Stimulated activated CD4-positive, alpha-beta T cell treated with anti-CD3 and anti-CD28 coated beads, Interleukin-12 subunit alpha, Interleukin-12 subunit beta, amount 100 ng/mL, for 24 hours (primary cell): ENCODE results near the gene CCDC73.

Experiments used
- DNase-seq, 2 experiments: peaks; one replicate each; pipeline ENCODE4 v3.0.0-alpha.2; 2020; ENCODE audit warnings: low read depth in 2 of 2

Gene CCDC73

DNA sequence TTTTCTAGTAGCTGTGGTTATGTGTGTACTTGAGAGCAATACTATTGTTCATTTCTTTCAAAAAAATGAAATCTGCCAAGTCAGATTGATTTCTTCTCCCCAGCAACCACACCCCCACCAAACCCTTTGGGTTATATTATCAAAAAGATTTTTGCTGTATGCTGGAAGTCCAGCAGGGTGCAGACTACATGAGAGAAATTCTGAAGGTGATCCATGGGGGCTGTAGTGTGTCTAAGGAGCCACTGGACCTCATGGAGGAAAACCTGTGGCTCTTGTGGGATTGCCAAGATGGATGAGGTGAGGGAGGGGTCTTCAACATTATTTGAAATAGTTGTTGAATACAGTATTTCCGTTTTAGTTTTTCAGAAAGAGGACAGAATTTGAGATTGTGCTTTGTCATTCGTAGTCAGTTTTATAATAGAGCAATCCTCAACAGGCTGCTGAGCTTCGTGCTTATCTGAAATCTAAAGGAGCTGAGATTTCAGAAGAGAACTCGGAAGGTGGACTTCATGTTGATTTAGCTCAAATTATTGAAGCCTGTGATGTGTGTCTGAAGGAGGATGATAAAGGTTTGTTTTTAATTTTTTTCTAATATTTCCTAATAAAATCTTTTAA, 207.8 kb downstream of the CCDC73 start:
- DNase-seq: no peak

DNA sequence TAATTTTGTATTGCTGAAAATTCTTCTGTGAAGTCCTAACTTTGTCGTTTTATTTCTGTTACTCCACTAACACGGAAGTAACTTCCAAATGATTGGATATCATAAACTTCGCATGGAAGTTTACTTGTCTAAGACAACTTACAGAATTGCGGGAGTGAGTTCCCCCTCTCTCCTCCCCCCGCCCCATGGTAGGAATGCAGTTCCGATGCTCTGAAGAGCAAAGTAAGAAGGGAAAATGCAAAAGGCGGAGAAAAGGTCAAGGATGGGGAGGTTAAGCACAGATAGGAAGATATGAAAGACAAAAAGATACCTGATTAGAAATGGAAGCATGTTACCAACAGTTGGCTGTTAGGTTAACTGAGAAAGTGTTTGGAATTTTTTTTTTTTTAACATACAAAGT, 209.5 kb downstream of the CCDC73 start:
- DNase-seq: no peak

DNA sequence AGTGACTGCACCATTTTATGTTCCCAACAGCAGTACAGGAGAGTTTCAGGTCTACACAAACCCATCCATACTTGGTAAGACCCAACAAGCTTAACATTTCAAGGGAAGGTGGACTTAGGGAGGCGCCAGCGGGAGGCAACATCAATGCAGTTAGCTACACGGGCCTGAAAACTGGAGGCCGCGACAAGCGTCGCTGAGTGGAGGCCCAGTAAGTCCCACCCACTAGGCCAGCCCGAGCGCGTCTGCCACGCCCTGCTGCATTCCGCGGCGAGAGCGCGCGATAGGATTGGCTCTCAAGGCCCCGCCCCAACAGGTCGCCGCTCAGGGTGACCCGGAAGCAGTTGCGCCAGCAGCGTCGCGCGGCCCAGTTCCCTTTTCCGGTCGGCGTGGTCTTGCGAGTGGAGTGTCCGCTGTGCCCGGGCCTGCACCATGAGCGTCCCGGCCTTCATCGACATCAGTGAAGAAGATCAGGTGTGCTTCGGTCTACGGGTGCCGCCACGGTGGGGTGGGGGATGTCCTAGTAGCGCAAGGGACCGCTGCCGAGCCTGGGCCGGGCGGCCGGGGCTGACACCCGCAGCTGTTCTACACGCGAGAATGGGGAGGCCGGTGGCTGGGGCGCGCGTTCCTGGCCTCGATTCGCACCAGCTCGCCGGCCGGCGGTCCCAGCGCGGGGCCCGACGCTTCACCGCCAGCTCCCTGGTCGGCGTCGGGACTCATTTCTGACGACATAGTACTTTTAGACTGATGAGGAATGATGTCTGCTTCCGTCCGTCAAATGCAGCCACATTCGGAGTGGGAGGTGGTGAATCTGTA, 210.8 kb downstream of the CCDC73 start, which contains the start of gene EIF3M:
Gene EIF3M, plus strand, starts transcription at position 373 of the 813 bp plus-strand sequence. Its CDS starts 57 bp downstream, at position 430.
- DNase-seq: peak; percentile 92

DNA sequence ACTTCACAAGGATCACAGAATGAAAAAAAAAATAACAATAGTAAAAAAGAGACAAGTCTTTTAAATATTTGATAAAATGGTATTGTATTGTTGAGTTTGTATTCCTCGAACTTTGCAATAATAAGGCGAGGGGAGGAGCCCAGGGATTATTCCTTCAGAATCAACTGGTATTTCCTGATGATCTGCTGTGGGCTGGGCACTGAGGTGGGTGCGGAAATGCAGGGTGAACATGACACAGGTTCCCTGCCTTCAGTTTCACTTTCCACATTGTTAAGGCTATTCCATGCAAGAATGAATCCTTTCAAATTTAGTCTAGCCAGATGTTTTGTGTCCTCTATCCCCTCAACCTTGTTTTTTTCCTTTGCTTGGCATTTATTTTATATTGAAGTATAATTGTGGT, 212.9 kb downstream of the CCDC73 start:
- DNase-seq: no peak

DNA sequence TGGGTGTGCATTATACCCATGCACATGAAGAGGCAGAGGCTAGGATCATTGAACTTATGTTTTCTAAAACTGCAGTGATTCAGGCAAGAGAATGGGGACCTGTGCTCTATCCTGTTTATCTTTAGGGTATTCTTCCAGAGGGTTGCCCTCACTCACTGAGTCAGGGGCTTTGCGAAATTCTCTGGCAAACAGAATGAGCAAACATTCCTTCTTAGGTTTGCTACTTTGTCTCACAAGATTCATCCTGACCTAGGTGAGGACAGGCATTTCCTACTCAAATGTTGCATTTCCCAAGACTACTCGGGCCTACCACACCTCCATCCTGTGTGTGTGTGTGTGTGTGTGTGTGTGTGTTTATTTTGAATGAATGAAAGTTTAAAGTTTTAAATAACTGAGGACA, 213.5 kb downstream of the CCDC73 start:
- DNase-seq: no peak

DNA sequence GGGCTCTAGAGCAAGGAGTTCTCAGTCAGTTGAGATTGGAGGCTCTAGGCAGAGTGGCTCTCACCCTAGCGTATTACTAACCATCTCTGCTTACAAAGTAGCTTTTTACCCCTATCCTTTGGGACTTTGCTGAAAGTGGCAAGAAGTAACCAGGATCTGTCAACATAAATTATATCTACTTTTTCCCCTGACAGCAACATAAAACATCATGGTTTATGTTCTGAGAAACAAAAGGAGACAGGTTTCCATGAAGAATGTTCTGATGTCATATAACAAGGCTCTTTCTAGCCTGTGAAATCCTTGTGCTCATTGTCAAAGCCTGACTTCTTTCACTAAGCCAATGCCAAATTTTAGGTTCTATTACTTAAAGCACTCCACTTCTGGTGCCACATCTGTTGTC, 218.0 kb downstream of the CCDC73 start:
- no peak for DNase-seq

DNA sequence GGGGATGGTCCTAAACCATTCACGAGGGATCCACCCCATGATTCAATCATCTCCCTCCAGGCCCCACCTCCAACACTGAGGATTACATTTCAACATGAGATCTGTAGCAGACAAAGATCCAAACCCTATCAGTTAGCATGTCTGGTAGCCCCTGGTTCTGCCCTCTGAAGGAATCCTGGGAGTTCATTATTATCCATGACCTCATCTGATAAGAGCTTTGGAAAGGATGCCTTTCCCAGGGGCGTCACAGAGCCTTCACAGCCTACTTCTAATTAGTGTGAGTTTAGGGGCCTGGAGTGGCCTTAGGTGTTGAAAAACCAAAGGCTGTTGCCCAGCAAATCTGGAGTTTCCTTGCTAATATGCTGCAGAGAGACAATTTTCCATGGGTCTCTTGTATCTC, 219.4 kb downstream of the CCDC73 start:
- DNase-seq: no peak

DNA sequence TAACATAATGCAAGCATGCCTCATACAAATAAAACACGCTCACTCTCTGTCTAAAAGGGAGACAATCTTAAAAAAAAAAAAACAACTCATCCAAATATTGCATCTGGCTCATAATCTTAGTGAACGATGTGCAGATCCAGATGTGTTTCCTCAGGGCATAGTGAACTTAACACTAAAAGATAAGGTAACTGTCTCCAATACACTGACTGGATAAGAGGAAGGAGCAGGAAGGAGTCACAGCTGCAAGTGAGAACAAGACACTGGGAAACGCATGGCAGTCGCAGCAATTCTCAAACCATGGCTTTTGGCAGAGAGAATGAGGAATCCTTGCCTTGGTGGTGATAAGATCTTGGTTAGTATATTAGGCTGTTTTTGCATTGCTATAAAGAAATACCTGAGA, 220.0 kb downstream of the CCDC73 start:
- DNase-seq: no peak

DNA sequence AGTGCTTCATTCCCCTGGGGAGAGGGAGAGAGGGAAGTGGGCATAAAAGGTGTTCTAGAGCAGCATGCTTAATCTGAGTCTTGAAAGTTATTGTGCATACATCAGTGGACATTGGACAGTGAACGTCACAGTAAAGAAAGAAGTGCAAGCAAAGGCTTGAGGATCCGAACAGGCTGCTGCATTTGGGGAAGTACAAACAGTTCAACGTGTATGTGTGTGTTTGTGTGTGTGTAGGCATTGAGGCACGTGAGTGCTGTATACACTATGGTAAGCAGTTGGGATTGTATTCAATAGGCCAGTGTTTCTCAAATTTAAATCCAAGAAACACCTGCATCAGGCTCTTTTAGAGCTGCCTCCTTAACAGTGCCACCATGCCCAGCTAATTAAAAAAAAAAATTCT, 221.2 kb downstream of the CCDC73 start:
- DNase-seq: no peak

DNA sequence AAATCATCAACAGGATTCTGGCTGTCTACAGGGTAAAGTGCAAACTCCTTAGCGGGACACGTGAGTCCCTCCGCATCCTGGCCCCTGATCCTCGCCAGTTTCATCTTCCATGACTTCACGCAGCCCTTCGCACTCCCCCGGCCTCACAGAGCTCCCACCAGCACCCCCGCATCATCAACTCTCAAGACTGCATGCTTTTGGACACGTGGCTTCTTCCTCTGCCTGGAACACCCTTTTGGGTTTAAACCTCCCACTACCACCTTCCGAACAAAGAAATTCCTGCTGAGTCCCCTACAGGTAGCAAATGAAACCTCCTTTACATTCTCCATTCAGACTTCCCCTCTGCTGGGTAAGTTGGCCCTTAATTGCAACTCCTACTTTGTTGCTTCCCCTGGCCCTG, 223.4 kb downstream of the CCDC73 start:
- DNase-seq: no peak

DNA sequence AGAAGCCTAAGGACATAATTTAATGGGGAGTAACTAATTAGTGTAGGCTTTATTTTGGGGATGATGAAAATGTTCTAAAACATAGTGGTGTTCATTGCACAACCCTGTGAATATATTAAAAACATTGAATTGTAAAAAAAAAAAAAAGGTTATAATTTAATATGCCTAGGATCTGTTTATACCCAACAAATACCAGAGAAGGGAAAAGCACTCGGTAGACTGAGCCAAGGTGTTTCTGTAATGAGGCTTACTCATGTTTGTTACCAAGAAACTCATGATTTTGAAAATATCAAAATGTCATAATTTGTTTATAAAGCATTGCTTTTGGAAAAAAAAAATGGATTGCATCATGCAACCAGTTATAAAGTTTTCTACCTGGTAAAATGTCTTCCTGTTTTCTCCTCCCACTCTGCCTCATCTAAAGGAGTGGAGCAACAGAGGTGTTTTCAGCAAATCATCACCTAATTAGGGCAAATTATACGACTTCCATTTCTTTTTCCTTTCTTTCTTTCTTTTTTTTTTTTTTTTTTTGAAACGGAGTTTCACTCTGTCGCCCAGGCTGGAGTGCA, 225.1 kb downstream of the CCDC73 start:
- DNase-seq: no peak

DNA sequence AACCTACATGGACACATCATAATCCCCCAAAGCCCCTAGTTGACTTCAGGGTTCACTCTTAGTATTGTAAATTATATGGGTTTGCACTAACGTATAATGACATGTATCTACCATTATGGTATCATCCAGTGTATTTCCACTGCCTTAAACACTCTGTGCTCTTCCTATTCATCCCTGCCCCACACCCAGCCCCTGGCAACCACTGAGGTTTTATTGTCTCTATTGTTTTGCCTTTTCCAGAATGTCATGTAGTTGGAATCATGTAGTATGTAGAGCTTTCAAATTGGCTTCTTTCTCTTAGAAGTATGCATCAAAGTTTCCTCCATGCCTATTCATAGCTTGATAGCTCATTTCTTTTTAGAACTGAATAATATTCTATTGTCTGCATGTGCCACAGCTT, 227.3 kb downstream of the CCDC73 start:
- no peak for DNase-seq

DNA sequence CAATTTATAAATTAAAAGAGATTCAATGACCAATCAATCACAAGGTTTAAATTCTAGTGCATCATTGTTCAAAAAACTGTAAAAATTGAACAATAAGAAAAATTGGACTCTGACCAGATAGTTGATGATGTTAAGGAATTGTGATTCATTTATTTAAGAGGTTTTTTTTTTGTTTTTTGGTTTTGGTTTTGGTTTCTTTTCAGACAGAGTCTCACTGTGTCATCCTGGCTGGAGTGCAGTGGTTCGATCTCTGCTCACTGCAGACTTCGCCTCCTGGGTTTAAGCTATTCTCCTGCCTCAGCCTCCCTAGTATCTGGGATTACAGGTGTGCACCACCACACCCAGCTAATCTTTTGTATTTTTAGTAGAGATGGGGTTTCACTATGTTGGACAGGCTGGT, 227.9 kb downstream of the CCDC73 start:
- DNase-seq: no peak

DNA sequence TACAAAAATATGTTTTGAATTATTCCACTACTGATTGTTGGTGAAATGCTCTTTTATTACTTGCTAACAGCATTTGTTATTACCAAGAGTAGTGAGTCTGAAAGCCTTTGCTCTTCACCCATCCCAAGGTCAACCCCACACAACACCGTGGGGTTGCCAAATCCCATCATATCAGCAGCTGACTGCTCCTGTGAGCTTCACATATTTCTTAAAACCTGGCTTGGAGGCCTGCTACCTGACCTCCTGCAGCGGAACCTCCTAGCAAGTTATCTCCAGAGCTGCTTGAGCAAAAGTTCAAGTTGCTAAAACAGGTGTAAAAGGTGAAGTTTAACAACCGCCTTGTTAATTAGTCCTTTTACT, 230.9 kb downstream of the CCDC73 start:
- no peak for DNase-seq

DNA sequence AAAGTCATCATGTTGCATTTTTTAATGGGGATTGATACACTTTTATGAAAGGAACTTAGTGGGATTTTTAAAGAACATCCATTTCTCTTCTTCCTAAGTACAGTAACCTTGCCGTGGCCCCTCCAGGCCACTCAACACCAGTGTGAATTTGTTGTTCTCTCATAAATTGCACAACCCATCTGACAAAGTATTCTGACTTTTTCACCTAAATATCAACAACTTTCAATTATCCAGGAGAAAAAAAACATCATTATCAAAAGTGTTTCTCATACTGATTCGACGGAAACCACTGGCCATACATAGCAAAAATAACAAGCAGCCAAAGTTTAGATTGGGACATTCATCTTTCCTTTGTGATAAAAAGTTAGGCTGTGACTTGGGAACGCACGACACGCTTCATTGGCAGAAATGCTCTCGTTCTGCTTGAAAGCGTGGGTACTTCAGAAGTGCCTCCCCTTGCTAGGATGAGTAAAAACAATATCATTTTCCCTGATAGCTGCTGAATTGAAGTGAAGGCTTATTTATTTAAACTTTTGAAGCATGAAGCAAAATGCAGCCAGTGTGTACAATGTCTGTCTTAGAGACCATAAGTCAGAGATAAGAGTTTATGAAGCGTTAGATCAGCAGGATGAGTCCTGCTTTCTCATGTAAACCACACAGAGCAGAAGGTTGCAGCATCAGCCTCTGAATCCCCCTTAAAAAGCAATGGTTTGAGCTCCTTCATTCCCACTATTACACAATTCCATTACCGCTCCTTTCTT, 231.4 kb downstream of the CCDC73 start:
- DNase-seq: no peak

DNA sequence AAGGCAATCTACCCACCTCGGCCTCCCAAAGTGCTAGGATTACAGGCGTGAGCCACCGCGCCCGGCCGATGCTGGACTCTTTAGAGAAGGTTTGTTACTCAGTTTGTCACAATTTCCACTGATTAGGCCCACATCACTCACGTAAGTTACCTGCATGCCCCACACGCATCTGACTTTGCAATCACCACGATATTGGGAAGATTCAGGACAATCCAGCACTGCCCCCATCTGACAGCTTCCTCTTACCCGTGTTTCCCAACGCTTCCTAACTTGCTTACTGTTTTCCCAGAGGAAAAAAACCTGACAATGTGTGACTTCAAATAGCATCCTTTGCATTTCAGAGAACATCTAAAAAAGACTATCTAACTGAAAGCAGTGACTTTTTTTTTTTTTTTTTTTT, 232.6 kb downstream of the CCDC73 start:
- no peak for DNase-seq

DNA sequence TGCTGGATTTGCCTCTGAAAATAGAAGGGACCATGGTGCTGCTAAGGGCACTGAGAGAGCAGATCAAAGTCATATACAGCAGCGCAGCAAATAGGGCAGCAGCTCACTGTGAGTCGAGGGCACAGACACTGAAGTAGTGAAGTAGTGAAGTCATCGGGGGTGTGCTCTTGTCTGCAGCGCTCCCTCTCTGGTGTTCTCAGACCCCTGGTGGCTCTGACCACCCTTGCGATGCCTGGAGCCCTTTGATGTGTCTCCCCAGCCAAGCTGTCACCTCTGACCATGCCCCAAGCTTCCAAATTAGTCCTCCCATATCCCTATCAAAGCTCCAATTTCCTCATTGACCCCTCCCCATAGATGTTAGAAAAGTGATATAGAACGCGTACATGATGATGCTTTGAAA, 238.6 kb downstream of the CCDC73 start:
- no peak for DNase-seq

DNA sequence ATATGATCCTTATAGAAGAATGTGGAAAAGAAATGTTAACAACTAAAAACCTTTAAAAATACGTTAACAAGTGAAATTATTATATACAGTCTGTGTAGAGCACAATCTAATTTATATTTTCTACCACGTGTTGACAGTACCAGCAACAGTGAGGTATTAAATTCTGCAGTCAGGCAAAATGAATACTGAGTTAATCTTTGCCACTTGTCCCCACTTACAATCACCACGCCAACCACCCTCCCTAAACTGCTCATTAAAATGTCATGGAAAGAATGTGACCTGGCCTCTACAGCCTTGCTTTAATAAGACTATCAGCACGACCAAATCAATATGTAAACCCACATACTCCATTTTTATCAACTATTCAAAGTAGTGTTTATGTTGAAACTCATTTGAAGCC, 239.4 kb downstream of the CCDC73 start:
- DNase-seq: no peak
